ENCODE results near the gene PYGB.
A peak's percentile ranks its signal among the peaks of the same experiment; 100 is the strongest.

PYGB gene

DNA sequence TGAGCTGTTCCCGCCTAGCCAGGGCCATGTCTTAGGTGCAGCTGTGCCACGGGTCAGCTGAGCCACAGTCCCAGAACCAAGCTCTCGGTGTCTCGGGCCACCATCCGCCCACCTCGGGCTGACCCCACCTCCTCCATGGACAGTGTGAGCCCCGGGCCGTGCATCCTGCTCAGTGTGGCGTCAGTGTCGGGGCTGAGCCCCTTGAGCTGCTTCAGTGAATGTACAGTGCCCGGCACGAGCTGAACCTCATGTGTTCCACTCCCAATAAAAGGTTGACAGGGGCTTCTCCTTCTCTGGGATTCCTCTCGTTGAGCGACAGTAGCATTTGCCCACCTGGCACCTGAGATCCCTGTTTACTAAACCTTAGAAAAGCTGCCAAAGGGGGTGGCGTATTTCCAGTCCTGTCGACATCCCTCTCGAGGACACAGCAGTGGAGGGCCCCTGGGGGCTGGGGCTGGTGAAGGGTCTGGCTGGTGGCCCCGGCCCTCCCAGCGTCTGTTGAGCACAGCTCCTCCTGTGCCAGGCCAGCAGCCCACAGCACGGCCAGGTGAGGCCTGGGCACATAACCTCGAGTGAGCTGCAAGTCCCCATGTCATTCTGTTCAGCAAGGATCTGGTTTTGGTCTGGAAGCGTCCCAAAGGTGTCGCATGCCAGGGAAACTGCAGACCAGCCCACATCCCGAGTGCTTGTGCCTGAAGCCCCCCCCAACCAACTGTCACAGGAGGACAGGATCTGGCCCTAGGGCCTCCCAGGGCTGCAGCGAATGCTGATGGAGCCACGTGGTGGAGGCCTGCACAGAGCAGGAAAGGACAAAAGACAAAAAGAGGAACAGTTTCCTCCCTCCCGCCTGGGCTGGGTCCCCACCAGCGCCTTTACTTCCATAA lies 21.2 kb upstream of the PYGB start:
- peak; percentile 64; the same call in 1 of the 2 replicates for TF ChIP-seq ZFX (IDR thresholded peaks at IDR 0.05)
- TF ChIP-seq, protein P1, sequence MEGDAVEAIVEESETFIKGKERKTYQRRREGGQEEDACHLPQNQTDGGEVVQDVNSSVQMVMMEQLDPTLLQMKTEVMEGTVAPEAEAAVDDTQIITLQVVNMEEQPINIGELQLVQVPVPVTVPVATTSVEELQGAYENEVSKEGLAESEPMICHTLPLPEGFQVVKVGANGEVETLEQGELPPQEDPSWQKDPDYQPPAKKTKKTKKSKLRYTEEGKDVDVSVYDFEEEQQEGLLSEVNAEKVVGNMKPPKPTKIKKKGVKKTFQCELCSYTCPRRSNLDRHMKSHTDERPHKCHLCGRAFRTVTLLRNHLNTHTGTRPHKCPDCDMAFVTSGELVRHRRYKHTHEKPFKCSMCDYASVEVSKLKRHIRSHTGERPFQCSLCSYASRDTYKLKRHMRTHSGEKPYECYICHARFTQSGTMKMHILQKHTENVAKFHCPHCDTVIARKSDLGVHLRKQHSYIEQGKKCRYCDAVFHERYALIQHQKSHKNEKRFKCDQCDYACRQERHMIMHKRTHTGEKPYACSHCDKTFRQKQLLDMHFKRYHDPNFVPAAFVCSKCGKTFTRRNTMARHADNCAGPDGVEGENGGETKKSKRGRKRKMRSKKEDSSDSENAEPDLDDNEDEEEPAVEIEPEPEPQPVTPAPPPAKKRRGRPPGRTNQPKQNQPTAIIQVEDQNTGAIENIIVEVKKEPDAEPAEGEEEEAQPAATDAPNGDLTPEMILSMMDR (conservative IDR thresholded peaks at IDR 0.05), result no peak
- H3K27ac ChIP-seq, result peak overlapping the region; percentile 86

DNA sequence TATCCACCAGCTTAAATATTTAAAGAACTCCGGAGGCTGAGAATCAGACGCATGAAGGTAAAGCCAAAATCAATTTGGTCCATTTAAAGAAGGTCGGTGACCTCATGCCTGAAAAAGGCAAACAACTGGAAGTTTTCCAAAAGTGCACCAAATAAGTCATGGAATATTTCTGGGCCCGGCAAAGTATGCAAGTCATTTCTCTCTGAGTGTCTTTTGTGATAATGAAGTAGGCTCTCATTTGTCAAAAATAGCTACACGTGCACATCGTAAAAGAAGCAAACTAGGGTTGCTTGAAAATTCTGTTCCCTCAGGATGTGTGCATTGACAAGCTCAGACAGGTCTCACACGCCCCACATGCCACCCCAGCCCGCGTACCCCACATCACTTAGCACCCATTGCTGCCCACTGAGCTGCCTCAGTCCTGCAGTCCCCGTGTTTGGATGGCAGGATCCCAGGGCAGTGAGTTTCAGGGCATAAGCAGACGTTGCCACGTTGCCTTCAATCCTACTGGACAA lies 20.5 kb upstream of the PYGB start:
- TF ChIP-seq ZFX (IDR thresholded peaks at IDR 0.05), result no peak
- TF ChIP-seq, protein P1 (conservative IDR thresholded peaks at IDR 0.05), result no peak
- peak overlapping the region; percentile 86 for H3K27ac ChIP-seq

DNA sequence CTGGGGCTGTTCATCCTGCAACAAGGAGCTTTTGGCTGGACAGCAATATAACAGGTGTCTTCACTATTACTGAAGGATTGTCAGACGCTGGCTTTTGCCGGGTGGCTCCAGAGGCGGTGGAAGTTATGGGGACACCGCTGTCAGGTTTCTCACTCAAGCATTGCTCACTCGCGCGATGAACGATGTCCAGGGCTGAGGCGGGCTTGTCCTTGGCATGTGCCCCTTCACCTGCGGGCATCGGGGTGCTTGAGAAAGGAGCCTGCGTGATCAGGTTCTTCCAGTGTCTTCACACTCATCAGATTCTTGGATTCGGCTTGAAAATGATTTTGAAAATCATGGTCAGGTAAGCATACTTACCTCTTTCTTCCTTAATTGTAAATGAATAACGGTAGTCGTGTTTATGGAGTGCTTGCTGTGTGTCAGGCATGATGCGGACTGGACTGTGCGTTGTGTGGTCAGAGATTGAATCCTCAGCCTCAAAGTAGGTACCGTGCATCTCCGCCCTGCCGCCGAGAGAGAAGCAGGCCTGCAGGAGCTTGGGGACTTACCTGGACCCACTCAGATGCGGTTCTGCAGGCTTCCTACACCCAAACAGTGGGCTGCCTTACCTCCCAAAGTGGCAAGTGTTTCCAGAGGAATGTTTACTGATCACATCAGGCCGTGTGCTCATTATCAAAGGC lies 18.3 kb upstream of the PYGB start:
- H3K27ac ChIP-seq, result no peak overlapping the region
- TF ChIP-seq, protein P1 (conservative IDR thresholded peaks at IDR 0.05), result no peak
- TF ChIP-seq ZFX (IDR thresholded peaks at IDR 0.05), result no peak

DNA sequence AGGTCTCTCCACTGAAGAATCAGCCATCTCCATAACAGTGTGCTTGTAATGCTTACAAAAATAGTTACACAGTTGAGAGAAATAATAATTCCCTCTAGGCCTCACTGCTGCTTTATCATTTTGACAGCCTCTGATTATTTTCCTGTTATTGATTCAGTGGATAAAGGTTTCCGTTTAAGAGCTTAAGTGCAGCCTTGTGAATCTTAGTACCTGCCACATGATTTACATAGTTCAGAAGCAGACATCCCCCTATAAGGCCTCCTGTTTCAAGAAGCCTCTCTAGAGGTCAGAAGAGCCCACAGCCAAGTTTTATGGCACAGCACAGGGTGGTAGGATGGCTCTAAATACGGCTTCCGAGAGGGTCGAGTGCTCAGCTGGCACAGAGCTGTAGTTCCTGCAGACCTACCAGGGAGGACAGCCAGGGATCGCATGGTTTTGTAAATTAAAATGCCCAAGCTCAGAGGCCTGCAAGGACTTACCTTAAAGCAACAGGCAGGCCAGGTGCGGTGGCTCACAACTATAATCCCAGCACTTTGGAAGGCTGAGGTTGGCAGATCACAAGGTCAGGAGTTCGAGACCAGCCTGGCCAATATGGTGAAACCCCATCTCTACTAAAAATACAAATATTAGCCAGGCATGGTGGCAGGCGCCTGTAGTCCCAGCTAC lies 17.6 kb upstream of the PYGB start:
- TF ChIP-seq, protein P1 (conservative IDR thresholded peaks at IDR 0.05), result no peak
- no peak for TF ChIP-seq ZFX (IDR thresholded peaks at IDR 0.05)
- no peak overlapping the region; the same call in 1 of the 2 replicates for H3K27ac ChIP-seq

DNA sequence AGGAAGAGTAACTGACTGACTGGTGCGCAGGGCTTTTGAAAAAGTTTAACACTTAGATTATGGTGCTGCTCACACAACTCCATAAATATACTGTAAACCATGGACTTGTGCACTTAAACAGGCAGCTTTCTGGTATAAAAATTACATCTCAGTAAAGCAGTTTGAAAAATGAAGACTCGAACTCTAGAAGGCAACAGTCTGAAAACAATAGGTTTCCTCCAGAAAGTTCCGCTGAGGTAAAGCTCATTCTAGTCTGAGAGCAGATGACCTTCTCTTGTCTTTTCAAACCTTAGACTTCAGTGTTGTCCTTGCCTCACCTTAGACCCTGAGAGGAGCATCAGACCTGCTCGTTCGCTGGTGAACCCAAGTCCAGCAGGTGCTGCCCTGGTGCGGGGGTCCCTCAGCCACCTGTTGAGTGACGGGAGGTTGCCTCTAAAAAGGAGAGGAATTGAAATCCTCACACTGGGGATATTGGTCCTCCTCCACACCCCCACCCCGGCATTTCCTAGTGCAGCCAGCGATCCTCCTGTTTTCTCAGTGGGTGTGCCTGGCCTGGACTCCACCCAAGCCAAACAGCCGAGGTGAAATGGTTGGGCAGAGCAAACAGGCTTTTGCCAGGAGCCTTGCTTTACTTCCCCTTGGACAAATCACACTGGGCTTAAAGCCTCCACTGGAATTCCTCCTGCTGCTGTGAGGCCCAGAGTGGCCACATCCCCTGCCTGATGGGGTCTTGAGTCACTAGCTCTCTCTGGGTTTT lies 14.7 kb upstream of the PYGB start:
- peak overlapping the region; percentile 81 for H3K27ac ChIP-seq
- no peak for TF ChIP-seq ZFX (IDR thresholded peaks at IDR 0.05)
- TF ChIP-seq, protein P1 (conservative IDR thresholded peaks at IDR 0.05), result no peak

DNA sequence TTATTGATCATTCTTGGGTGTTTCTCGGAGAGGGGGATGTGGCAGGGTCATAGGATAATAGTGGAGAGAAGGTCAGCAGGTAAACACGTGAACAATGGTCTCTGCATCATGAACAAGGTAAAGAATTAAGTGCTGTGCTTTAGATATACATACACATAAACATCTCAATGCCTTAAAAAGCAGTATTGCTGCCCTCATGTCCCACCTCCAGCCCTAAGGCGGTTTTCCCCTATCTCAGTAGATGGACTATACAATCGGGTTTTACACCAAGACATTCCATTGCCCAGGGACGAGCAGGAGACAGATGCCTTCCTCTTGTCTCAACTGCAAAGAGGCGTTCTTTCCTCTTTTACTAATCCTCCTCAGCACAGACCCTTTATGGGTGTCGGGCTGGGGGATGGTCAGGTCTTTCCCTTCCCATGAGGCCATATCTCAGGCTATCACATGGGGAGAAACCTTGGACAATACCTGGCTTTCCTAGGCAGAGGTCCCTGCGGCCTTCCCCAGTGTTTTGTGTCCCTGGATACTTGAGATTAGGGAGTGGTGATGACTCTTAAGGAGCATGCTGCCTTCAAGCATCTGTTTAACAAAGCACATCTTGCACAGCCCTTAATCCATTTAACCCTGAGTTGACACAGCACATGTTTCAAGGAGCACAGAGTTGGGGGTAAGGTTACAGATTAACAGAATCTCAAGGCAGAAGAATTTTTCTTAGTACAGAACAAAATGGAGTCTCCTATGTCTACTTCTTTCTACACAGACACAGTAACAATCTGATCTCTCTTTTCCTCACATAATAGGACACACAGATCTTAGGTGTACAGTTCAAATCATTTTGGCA lies 13.7 kb upstream of the PYGB start:
- H3K27ac ChIP-seq, result peak overlapping the region; percentile 81

Data from C4-2B (cell line).